Posterior cingulate gyrus (tissue), 11 donors: ENCODE measurements around the gene PISD.
"Not testable (repeated sequence)": the region's sequence is repeated elsewhere in the genome, so short reads cannot be mapped to it uniquely, and the experiment has no call there.

Experiments used
- DNase-seq, 10 donors: peaks; one replicate each; pipeline versions ENCODE4 v3.0.0 to v3.0.0-alpha.2; 2020 to 2021; ENCODE audit warnings: mixed read lengths in 3 of 10
- intact Hi-C: fragments of 100-400 bp; cut with DNase I; formaldehyde crosslinking; loops from one replicate; pipeline ENCODE4 v1.15.1; 2023

Gene PISD

DNA sequence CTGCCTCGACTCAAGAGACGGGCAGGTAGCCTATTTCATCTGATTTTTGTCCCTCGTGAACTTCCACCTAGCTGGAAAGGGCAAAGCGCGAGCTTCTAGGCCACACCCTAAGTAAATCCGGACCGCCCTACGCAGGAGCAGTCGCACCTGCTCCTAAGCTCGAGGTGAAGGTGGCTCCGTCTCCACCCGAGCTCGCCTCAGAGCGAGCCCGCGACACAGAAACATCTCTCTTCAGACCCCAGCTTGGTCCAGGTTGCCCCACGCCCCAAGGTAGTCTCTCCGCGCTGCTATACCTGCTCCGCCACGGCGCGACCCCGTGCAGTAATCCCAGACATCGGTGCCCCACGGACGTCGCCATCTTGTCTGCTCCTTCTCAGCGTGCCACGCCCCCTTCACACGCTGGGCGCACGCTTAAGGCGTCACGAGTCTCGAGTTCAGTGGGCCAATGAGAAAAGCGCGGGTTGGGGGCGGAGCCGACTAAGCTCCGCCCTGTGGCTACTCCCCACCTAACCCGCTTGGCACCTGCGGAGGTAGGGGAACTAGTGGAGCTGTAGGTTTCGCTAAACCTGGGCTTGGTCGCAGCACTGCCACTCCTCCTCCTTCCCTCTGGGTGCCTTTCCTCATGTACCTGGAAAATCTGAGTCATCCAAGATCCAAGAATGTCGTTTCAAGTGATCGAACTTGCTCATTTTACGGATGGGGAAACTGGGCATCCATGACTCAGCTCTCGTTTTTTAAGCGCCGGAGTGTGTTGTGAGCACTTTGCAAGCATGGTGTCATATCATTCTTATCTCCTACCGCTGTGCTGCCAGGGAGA, at the start of gene PISD:
TSS of gene PISD (minus strand) at position 365 of the 817 bp plus-strand sequence. CDS start at position 358, 7 bp downstream.
- intact Hi-C loops: loop anchor here (5.0 kb wide), 1 partner anchor 90 kb away; the partner anchor contains the start of genes DEPDC5 and PRR14L
- DNase-seq: peak; percentile 86 to 99 (median 94)

DNA sequence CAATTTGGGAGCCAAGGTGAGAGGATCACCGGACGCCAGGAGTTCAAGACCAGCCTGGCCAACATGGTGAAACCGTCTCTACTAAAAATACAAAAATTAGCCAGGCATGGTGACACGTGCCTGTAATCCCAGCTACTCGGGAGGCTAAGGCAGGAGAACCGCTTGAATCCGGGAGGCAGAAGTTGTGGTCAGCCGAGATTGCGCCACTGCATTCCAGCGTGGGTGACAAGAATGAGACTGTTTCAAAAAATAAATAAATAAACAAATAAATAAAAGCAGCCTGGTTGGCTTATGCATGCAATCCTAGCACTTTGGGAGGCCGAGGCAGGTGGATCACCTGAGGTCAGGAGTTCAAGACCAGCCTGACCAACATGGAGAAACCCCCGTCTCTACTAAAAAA, 49.2 kb upstream of the PISD start:
- intact Hi-C loops, DNase-seq: not testable (repeated sequence)

DNA sequence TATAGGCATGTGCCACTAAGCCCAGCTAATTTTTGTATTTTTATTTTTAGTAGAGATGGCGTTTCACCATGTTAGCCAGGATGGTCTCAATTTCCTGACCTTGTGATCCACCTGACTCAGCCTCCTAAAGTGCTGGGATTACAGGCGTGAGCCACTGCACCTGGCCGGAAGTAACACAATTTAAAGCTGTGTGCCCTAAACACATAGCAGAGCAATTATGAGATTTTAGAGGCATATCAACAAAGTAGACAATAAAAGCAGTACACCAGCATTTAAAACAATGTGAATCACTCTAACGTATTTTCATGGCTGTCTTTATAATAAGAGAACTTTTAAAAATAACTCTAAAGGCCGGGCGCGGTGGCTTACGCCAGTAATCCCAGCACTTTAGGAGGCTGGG, 45.5 kb upstream of the PISD start:
- DNase-seq: no peak
- intact Hi-C loops: no loop called here

DNA sequence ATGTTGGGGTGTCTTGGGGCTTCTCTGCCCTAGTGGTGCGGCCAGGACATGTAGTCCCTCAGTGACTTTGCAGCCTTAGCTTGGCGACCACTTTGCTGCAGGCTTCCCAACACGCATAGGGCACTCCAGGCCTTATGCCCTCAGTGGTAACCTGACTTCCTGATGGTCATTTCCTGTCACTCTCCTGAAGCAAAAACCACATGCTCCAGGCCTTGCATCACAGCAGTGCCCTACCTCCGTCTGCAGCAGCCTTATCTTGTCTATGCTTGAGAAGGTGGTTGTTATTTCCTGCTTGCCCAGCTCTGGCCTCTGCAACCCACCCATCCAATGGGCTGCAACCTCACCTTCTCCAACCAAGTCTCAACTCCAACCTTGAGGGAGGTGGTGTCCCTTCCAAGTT, 33.4 kb upstream of the PISD start:
- no peak for DNase-seq
- intact Hi-C loops: no loop called here

DNA sequence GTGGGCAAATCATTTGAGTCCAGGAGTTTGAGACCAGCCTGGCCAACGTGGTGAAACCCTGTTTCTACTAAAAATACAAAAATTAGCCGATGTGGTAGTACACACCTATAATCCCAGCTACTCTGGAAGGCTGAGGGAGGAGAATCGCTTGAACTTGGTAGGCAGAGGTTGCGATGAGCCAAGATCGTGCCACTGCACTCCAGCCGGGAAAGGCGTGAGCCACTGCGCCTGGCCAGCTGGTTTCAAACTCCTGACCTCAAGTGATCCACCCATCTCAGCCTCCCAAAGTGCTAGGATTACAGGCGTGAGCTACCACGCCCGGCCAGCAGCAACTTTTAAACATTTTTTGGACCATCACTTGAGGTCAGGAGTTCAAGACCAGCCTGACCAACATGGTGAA, 32.0 kb upstream of the PISD start:
- DNase-seq, intact Hi-C loops: not testable (repeated sequence)

DNA sequence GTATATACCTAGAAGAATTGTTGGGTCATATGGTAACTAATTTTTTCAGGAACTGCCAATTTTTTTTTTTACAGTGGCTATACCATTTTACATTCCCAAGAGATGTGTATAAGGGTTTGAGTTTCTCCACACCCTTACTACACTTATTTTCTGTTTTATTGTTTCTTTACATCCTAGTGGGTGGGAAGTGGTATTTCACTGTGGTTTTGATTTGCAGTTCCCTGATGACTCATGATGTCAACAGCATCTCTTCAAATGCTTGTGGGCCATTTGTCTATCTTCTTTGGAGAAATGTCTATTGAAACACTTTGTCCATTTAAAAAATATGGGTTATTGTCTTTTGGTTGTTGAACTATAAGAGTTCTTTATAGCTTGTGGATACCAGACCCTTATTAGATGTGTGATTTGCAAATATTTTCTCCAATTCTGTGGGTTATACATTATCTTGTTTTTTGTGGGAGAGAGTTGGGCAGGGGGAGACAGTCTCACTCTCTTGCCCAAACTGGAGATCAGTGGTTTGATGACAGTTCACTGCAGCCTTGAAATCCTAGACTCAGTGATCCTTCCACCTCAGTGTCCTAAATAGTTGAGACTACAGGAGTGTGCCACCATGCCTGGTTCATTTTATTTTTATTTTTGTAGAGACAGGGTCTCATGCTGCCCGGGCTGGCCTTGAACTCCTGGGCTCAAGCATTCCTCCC, 30.3 kb upstream of the PISD start:
- intact Hi-C loops: no loop called here
- no peak for DNase-seq

DNA sequence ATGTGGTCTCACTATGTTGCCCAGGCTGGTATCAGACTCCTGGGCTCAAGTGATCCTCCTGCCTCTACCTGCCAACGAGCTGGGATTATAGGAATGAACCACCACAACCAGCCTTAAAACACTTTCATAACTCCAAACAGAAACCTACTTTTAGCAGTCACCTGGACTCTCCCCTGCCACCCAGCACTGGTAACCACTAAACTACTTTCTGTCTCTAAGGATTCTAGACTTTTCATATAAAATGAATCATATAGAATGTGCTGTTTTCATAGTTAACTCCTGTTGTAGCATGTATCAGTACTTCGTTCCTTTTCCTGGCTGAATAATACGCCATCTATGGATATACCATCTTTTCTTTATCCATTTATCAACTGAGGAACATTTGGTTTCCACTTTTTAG, 29.4 kb upstream of the PISD start:
- intact Hi-C loops: no loop called here
- DNase-seq: no peak

DNA sequence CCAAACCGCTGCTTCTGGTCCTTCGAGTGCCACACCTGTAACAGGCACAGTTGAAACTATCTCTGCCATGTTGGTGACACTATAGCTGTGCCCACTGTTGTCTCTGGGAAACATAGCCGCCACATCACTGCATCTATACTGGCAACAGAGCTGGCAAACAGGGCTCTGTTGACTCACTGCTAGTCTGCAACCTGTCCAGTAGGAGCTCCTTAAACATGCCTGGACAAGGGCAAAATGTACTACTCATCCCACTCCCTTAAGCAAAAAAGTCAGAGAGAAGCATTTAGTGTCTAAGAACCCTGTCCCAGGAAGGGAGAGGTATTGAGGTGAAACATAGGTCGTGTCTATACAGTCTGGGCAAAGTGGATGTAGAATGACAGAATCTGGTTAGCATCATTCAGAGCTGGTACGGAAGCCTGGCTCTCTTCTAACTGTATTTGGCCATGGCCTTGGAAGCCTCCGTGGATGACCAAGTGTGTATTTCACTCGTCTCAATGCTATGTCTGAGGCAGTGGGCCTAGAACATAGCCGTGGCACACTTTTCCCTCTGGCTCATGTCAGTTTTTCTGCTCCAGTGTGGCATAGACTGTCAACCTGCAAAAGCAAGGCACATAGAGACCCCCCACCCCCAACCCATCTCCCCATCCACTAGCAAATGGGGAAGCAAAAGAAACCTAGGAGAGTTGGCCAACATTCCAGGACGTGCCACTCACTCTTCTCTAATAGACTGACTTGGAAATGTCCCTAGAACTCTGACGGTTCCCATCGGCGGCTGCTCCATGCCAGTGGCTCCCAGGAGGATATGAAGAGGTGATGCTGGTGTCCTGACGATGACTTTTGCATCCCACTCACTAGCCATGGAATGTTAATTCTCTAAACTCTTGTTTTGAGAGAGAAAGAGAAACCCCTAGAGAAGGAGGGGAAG, 21.4 kb upstream of the PISD start:
- intact Hi-C loops: no loop called here
- DNase-seq: no peak

DNA sequence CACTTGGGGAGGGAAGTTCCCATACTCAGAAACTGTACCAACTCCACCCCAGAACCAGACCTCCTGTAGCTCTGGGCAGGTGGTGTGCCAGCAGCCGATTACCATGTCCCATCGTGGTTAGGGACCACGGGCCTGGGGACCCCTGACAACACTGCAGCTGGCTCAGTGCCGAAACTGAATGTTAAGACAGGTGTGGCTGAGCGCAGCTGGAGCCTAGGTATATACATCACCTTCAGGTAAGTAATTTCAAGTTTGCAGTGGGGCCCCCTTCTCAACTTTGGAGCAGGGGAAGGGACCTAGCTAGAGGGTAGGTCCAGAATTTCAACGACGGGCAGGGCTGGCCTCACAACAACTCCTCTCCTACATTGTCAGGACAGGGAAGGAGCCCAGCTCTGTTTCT, 20.7 kb upstream of the PISD start:
- intact Hi-C loops: no loop called here
- no peak for DNase-seq

DNA sequence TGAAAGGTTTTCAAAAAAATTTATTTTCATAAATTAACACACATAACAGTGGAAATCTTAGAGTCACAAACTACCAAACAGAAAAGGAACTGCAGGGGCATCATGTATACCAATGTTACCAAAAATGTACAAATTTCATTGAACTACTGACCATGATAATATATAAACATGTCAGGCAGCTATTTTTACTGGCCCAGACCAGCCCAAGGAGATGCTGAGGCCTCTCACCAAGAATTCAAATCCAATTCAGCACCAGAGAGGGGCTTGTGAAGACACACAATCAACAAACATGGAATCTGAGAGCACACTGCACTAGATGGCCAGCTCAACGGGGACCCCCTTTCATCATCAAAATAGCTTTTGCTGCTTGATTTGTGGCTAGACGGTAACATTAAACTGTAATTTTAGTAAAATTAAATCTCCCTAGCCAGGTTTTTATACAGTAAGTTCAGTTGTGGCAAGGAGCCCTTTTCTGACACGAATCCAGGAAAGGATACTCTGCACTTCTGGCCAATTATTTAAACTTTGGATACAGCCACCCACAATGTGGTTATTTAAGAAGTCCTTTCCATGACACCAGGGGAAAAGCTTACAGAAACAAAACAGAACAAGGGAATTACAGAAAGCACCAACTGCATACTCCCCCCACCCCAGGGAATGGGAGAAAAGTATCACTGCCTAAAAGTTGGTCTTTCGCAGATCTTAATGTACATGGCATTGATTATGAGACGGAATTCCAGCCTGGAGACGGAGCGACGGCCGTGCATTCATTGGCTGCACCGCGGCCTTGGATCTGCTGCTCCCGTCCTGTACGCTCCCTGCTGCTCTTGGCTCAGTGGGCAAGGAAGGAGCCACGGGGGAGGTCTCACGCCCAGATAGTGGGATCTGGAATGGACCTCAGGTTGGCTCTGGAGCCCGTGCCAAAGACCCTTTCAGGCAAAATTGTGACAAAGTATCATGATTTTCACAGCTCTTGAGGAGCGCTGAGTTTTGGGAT, 19.6 kb upstream of the PISD start:
- no peak for DNase-seq
- intact Hi-C loops: no loop called here

DNA sequence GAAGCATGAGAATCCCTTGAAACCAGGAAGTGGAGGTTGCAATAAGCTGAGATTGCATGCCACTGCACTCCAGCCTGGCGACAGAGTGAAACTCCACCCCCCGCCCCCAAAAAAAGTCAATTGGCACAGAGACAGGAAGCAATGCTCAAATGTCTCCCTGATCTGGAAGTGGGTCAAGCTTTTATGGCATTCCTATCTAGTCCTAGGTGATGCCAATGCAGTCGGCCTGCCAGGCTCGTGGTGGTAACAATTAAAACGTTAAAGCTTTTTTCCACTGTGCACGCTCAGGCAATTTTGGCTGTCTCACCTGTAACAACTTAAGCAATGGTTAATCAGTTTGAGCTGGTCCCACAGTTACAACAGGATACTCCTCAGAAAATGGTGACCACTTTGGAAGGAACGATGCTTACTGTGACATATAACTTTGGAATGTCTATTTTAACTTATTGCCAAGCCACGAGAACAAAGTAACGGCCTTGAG, 18.9 kb upstream of the PISD start:
- DNase-seq: peak in 1 of 10 donors; percentile 12
- intact Hi-C loops: no loop called here

DNA sequence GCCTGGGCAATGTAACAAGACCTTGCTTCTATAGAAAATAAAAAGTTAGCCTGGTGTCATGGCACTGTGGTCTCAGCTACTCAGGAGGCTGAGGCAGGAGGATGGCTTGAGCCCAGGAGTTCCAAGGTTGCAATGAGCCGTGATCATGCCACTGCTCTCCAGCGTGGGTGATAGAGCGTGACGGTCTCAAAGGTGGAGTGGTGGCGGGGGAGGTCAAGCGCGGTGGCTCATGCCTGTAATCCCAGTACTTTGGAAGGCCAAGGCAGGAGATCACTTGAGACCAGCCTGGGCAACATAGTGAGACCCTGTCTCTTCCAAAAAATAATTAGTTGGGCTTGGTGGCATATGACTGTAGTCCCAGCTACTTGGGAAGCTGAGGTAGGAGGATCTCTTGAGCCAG, 16.7 kb upstream of the PISD start:
- intact Hi-C loops: loop anchor here (5.0 kb wide), 1 partner anchor 74 kb away; the partner anchor contains the start of genes DEPDC5 and PRR14L
- DNase-seq: no peak

DNA sequence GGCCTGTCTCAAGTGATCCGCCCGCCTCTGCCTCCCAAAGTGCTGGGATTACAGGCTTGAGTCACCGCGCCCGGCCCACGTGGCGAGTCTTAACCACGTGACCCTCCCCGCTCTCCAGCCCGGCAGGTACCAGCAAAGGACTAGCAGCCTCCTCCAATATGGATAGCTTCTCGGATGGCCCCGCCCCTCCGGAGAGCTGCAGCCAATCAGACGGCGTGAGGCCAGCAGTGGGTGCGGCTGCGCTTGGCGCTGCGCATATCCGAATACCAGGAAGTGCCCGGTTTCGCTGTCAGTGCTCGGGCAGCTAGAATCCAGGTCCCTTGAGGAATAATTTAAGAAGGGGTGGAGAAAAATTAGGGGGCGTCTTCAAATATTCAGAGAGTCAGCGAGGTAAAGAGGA, 14.7 kb upstream of the PISD start:
- peak; percentile 81 to 99 (median 93) for DNase-seq
- intact Hi-C loops: loop anchor here (5.0 kb wide), 1 partner anchor 76 kb away; the partner anchor contains the start of genes DEPDC5 and PRR14L

DNA sequence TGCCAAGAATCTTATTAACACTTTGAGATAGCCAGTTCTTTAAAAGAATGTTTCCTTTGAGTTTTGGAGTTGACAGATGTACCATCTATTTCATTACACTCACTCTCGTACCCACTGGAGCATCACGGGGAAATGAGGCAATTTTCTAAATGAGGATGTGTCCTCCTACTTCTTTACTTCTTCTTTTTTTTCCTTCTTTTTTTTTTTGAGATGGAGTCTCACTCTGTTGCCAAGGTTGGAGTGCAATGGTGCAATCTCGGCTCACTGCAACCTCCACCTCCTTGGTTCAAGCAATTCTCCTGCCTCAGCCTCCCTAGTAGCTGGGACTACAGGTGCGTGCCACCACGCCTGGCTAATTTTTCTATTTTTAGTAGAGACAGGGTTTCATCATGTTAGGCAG, 12.2 kb upstream of the PISD start:
- intact Hi-C loops, DNase-seq: not testable (repeated sequence)

DNA sequence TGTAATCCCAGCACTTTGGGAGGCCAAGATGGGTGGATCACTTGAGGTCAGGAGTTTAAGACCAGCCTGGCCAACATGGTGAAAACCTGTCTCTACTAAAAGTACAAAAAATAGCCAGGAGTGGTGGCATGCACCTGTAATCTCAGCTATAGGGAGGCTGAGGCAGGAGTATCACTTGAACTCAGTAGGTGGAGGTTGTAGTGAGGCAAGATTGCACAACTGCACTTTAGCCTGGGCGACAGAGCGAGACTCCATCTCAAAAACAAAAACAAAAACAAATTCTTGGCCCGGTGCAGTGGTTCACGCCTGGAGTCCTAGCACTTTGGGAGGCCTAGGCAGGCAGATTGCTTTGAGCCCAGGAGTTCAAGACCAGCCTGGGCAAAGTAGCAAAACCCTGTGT, 6.8 kb upstream of the PISD start:
- intact Hi-C loops: not testable (repeated sequence)

DNA sequence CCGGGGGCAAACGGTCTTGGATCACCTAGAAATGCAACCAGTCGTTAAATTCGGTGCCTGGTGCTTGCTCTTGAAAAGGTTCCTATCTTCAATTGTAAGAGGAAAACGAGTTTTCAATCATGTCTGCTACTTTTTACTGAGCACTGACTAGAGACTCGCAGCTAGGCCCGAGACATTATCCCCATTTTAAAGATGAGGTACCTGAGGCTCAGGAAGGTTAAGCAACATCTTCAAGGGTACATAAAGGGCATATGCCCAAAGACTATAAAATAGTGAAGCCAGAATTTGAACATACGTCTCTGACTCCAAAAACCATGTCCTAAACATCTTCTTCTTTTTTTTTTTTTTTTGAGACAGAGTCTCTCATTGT, 638 bp upstream of the PISD start:
- no peak for DNase-seq
- intact Hi-C loops: loop anchor here (5.0 kb wide), 1 partner anchor 90 kb away; the partner anchor contains the start of genes DEPDC5 and PRR14L

More for the DNA sequence above, 6.8 kb upstream of the PISD start:
- not testable (repeated sequence) for DNase-seq

DNA sequence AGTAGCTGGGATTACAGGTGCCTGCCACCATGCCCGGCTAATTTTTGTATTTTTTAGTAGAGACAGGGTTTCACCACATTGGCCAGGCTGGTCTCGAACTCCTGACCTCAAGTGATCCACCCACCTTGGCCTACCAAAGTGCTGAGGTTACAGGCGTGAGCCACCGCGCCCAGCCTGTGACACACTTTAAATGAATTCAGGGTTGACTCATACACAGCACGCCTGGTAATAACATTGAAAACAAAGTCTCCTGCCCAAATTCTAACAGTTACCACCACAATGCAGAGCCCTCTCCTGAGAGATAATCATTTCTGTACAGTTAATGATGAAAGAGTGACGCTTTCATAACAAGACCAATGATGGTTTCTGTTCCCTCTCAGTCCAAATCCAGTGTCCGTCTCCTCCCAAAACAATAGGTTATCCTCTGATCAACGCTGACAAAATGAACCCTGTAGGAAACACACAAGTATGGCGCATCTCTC, 1.1 kb downstream of the PISD start:
- intact Hi-C loops: loop anchor here (5.0 kb wide), 1 partner anchor 91 kb away; the partner anchor contains the start of genes DEPDC5 and PRR14L

DNA sequence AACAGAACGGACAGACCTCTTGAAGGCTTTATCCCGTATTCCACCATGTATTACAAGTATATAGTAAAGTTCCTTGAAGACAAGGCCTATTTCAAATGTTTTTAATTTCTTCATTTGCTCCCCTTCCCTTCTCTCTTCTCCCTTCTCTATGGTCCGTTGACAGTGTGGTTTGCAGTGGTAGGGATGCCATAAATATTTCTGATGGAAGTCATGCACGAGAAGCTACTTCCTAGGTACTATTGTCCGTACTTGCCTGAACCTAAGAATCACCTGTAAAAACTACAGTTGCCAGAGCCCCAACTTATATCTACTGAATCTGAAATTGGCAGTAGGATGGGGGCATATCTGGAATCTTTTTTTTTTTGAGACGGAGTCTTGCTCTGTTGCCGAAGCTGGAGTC, 2.8 kb downstream of the PISD start:
- intact Hi-C loops: no loop called here

More for the DNA sequence above, 1.1 kb downstream of the PISD start:
- DNase-seq: not testable (repeated sequence)

DNA sequence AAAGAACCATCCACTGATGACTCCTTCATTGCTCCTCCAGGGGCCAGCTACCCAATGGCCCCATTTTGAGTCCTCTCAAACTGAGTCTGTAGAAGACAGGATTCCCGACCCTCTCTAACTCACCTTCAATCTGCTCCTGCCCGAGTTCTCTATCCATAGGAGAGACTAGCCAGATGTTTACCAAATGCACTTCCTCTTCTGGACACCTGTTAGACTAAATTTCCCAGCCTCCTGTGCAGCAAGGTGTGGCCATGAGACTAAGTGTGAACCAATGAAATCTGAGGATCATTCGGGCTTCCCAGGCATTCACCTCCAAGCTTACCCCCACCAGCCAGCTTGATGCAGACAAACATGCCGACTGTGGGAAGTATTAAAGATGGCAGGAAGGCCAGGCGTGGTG, 7.6 kb downstream of the PISD start:
- no peak for DNase-seq
- intact Hi-C loops: no loop called here

More for the DNA sequence above, 2.8 kb downstream of the PISD start:
- DNase-seq: no peak
